NCI-H1105 (cell line): ENCODE measurements around the gene MED9.

Experiments
- DNase-seq: peaks from one replicate; lab custom pipeline; 2025; lab: John Stamatoyannopoulos, UW

MED9 gene

DNA sequence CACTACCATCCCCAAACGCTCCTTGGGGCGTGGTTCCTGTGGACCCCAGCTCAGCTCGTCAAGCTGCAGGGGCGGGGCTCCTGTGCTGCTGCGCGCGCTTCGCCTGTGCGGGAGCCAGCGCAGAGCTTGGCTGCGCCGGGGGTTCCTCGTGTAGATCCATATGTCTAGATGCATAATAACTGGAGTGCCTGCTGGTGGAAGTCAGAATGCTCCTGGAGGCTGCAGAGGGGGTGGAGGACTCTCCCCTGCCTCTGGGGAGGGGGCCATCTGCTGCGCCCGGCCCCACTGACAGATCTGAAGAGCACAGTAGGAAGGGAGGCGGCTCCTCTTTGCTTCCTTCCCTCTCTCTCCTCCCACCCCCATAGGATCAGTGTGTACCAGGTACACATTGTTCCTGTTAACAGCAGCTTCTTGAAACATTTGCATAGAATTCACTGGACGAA lies 14.8 kb downstream of the MED9 start:
- no peak for DNase-seq

GRCh38 chr17:17492085-17492484 lies 15.3 kb downstream of the MED9 start:
- no peak for DNase-seq

- no peak for DNase-seq
These were observed 15.8 kb downstream of the MED9 start for GRCh38 chr17:17492571-17492970.

DNA sequence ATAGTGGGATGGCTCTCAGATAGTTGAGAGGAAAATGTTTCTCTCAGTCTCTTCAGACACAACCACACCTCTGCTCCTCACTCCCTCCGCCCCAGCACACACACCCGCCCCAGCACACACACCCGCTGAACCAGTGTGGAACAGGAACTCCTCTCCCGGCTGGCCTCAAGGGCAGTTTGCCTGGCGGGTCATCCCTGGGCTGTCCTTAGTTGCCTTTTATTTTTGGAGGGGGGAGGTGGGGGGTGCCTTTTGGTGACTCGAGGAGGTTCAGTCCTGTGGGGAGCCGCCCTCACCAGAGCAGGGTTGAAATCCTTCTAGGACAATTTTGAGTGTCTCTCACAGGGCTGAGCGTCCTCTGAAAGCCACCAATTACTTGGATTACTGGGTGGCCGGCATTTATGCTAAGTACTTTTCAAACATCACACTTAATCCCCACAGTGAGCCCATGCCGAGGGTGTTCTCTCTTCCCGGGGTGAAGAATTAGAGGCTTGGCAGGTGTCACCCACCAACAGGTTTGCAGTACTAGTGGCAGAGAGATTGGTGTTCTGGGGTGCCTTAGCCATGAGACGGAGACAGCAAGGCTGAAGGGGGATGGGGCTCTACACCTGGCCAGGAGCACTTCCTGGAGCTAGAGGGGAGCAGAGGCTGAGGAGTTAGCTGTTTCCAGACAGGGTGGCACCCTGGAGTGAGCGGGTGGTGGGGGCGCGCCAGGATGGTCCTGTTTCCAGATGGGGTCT lies 16.6 kb downstream of the MED9 start:
- no peak for DNase-seq

GRCh38 chr17:17493986-17494466 lies 17.2 kb downstream of the MED9 start:
- DNase-seq, result no peak

DNA sequence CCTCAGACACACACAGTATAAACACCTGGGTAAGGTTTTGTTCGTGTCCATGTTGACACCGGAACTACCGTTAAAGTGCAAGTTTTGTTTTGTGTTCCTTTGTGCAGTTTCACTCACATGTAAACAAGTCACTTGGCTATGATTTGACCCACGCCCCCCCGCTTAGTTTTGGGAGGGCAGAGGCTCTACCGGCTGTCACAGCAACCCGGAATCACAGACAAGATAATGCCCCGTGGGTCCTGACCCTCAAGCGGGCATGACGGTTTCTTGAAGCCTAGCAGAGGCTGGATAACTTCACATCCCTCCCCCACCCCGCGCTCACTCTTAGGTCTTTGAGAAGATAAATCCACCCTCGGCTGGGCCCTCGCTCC lies 17.7 kb downstream of the MED9 start:
- DNase-seq, result no peak

GRCh38 chr17:17494870-17495535 lies 18.2 kb downstream of the MED9 start:
- DNase-seq, result peak; percentile 53

DNA sequence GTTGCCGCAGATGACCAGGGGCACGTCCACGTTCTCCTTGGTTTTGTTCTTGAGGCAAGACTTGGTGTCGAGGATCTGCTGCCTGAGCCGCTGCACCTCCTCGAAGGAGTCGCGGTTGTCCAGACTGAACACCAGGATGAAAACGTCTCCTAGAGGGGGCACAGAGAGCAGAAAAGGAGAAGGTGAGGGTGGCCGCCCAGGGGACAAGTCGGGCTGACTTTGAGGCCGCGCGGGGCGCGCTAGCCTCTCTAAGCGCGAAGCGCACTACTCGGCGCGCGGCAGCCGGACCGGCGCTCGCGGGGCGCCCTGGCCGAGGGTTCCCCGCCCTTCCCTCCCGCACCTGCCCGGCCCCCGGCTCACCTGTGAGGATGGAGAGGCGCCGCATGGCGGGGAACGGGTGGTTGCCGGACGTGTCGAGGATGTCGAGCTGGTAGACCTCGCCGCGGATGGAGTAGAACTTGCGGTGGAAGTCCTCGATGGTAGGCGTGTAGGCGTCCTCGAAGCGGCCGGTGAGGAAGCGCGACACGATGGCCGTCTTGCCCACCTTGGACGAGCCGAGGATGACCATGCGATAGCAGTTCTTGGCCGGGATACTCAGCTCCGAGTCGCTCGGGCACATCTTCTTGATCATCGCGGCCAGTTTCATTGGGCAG lies 18.9 kb downstream of the MED9 start:
- peak; percentile 37 for DNase-seq

GRCh38 chr17:17496189-17497064 lies 19.6 kb downstream of the MED9 start, which contains the start of gene RASD1:
RASD1 (minus strand) TSS chr17:17496395; CDS start chr17:17496181, 214 bp downstream.
- DNase-seq, result peak; percentile 84

DNA sequence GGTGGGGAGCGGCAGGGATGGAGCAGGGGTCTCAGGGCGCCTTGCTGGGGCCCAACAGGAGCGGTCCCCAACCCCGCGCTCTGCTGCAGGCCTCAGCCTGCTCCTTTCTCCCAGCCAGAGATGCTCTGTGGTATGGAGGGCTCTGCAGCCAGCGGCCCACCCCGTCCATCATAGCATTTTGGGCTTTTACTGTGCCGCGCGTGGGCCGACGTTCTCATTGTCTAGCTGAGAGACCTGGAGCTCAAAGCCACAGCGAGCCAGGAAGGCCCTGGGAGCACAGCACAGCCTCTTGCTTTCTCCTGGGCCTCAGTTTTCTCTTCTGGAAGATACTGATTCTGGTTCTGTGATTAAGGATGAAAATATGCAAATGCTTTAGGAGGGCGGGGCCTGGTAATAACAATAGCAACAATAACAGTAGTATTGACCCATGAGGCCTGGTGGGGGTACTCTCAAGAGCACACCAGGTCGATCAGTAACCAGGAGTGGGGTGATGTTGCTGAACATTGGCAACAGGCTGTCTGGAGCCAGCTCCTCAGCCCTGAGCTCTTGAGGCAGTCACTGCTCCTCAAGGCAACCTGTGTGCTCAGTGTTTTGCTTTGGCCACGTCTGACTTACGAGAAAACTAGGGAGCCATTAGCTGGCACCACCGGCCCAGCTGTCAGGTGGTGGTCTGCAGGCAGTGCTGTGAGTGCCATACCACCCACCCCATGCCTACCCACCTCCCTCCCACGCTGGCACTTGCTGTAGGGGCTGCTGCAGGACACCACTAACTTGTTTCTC lies 20.5 kb downstream of the MED9 start:
- peak; percentile 44 for DNase-seq

GRCh38 chr17:17497845-17498520 lies 21.2 kb downstream of the MED9 start:
- DNase-seq, result no peak

DNA sequence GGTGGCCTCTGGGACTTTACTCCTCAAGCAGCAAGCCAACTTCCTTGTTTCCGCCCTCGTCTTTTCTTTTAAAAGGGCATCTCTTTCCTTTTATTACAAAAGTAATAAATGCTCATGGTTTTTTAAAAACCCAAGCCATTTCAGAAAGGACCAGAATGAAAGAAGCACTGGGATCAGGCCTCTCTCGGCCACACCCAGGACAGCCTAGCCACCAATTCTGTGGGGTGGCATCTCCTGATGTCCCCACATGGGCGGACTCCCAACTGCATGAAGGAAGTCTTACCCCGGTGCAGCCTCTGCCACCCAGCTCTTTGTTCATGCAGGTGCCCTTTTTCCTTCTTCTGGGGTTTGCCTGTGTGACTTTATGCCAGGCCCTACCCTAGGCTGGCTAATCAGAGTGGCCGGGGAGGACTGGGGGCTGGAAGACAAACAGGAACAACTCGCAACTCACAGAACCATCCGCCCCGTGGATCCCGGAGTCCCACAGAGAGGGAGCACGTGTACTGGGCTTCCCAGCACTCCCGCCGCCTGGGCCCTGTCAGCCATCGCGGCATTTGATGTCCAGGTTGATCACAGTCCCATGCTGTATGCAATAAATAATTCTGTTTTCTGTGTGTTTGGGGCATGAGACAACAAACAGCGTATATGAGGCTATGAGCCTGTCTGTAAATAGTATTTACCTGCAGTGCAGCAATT lies 22.0 kb downstream of the MED9 start:
- DNase-seq, result no peak

DNA sequence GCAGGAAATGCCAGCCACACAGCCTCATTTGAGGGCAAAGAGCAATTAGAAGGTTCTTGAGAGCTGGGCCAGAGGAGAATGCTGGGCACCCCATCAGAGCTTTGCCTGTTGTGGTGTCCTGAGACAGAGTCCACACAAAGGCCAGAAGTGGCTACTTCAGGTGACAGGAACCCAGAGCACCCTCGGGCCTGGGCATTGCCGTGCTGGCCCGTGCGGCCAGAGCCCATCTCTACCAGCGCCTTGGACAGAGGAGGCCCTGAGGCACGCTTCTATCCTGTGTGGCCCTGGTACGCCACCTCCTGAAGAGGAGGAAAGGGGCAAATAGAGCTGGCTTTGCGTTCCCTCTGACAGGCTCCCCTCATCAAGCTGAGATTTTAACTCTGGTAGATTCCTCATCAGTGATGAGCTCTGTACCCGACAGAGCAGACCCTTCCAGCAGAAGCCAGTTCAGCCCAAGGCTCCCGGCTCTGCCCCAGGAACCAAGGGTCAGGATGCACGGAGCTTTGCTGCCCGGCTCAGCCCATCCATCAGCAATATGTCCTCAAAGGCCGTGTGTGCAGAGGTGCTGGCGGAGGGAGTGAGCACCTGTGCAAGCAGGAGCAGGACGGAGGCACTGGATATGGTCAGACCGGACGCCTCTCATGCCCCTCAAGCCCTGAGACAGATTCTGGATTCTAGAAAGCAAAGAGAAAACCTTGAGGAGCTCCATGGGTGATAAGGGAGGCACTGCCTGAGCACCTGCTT lies 22.8 kb downstream of the MED9 start:
- no peak for DNase-seq

GRCh38 chr17:17500999-17501605 lies 24.3 kb downstream of the MED9 start:
- no peak for DNase-seq

- DNase-seq, result no peak
These were observed 26.2 kb downstream of the MED9 start for GRCh38 chr17:17502741-17503565.

- no peak for DNase-seq
These were observed 26.8 kb downstream of the MED9 start for GRCh38 chr17:17503566-17504130.

GRCh38 chr17:17504341-17505140 lies 27.7 kb downstream of the MED9 start:
- no peak for DNase-seq
